ENCODE data around the gene TMEM171. TPM values are rescaled to one million over a fixed set of nuclear protein-coding genes. Genes with fewer than 3 reads are reported as not detected.

TMEM171 gene
- total and polyA plus RNA-seq, 2 of the 4 experiments (the other 2 are of a cell fraction): 3.0 to 5.1 TPM

DNA sequence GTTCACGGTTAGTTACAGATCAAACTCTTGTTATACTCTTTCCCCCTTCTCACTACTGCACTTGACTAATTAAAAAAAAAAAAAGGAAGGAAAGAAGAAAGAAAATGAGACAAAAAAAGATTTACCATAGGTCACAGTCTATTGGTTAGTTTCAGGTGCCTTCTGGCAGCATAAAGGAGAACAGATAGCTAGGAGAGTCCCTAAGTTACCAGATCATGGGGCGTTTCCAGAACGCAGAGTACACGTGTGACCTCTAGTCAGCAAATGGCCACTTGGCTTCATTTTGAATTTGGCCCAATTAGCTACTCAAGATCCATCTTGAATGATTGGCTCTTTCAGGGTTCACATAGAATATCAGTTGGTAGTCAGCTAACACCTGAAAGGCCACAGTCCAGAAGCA, 20.3 kb upstream of the TMEM171 start:
- CTCF ChIA-PET: interaction anchor here (0.8 kb wide), 1 partner anchor 17 kb away, joined by 3 read pairs; no protein-coding TSS in a partner anchor
- H2AK9ac ChIP-seq (replicated peaks; ENCODE audit: low read depth, low read length, poor library complexity): no peak overlapping the region
- no peak overlapping the region for H4K91ac ChIP-seq (ENCODE audit: insufficient read depth, low read depth, low read length)
- H3K9me3 ChIP-seq (ENCODE audit: control insufficient read depth, insufficient read depth, low read length): peaks cover 11% of the 10 kb centered on the region
- no peak for ATAC-seq (ENCODE audit: low read depth)
- no peak overlapping the region for H3K27ac ChIP-seq (ENCODE audit: insufficient read depth, low read length)
- no peaks in the 10 kb centered on the region for H3K9me1 ChIP-seq (ENCODE audit: insufficient read depth, low read length)
- in situ Hi-C loops (cut with MboI; ENCODE audit: low sequenced_read_pairs): no loop called here
- H3K27me3 ChIP-seq (ENCODE audit: control insufficient read depth, insufficient read depth, low read length): no peaks in the 10 kb centered on the region
- H3K18ac ChIP-seq (ENCODE audit: low read depth, low read length): no peak overlapping the region
- H3K4me2 ChIP-seq (ENCODE audit: low read depth, low read length): no peak overlapping the region
- H2BK20ac ChIP-seq (ENCODE audit: low read depth, low read length): no peak overlapping the region
- H3K4ac ChIP-seq (ENCODE audit: low read depth, low read length): no peak overlapping the region
- no peaks in the 10 kb centered on the region; the same call in 1 of the 2 replicates for H3K36me3 ChIP-seq (ENCODE audit: control insufficient read depth, insufficient read depth, low read length)
- H4K20me1 ChIP-seq (ENCODE audit: insufficient read depth, low read length): no peaks in the 10 kb centered on the region
- H2BK5ac ChIP-seq (ENCODE audit: low read depth, low read length, poor library complexity, severe bottlenecking): no peak overlapping the region
- no peak overlapping the region for H3K14ac ChIP-seq (replicated peaks; ENCODE audit: low read depth, low read length)
- H3K79me1 ChIP-seq (ENCODE audit: low read depth in 1 of 2, low read length in 2 of 2): no peaks in the 10 kb centered on the region
- no peak overlapping the region for H3K9ac ChIP-seq (ENCODE audit: low read depth, low read length)
- H3K4me3 ChIP-seq (ENCODE audit: insufficient read depth, low read depth, low read length): no peak overlapping the region
- H4K5ac ChIP-seq (ENCODE audit: low read depth, low read length): no peak overlapping the region
- TF ChIP-seq ELK1 (IDR thresholded peaks at IDR 0.05; ENCODE audit: borderline replicate concordance, low read depth, low read length) (no peak), BHLHE40 (IDR thresholded peaks at IDR 0.05; ENCODE audit: low read depth, low read length) (no peak), CHD1 (IDR thresholded peaks at IDR 0.05; ENCODE audit: low read depth, low read length) (no peak), SMC3 (IDR thresholded peaks at IDR 0.05; ENCODE audit: low read depth, low read length) (no peak), RFX5 (IDR thresholded peaks at IDR 0.05; ENCODE audit: low read depth, low read length) (no peak), MAZ (IDR thresholded peaks at IDR 0.05; ENCODE audit: borderline replicate concordance, low read depth, low read length) (no peak), CEBPB (IDR thresholded peaks at IDR 0.05; ENCODE audit: low read depth, low read length) (no peak), MXI1 (IDR thresholded peaks at IDR 0.05; ENCODE audit: borderline replicate concordance, low read depth, low read length) (no peak), NFE2L2 (IDR thresholded peaks at IDR 0.05; ENCODE audit: low read depth, low read length) (no peak), FOS (IDR thresholded peaks at IDR 0.05; ENCODE audit: low read depth, low read length) (no peak)
- TF ChIP-seq, protein P1, sequence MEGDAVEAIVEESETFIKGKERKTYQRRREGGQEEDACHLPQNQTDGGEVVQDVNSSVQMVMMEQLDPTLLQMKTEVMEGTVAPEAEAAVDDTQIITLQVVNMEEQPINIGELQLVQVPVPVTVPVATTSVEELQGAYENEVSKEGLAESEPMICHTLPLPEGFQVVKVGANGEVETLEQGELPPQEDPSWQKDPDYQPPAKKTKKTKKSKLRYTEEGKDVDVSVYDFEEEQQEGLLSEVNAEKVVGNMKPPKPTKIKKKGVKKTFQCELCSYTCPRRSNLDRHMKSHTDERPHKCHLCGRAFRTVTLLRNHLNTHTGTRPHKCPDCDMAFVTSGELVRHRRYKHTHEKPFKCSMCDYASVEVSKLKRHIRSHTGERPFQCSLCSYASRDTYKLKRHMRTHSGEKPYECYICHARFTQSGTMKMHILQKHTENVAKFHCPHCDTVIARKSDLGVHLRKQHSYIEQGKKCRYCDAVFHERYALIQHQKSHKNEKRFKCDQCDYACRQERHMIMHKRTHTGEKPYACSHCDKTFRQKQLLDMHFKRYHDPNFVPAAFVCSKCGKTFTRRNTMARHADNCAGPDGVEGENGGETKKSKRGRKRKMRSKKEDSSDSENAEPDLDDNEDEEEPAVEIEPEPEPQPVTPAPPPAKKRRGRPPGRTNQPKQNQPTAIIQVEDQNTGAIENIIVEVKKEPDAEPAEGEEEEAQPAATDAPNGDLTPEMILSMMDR (conservative IDR thresholded peaks at IDR 0.05; ENCODE audit: low read depth, low read length): no peak
- no peak for DNase-seq
- H3K56ac ChIP-seq (ENCODE audit: extremely low read depth, insufficient read depth, low read length): no peak overlapping the region
- no peak overlapping the region for H2BK120ac ChIP-seq (ENCODE audit: low read depth, low read length)
- no peak overlapping the region for H2AK5ac ChIP-seq (ENCODE audit: low read depth, low read length)
- WGBS, 2 experiments (ENCODE audit: extremely low coverage in 2 of 2, insufficient read length in 1 of 2): no CpG with 5 or more reads among the region's 4 CpGs
- H4K8ac ChIP-seq (ENCODE audit: low read depth in 2 of 2, low read length in 2 of 2): no peak overlapping the region
- BruUV-seq (replicated peaks): no TSS peak
- H2BK15ac ChIP-seq (ENCODE audit: low read depth, low read length): no peak overlapping the region
- POLR2A ChIA-PET (ENCODE audit: unreplicated experiment): no interaction called here
- dilution Hi-C loops (cut with HindIII; ENCODE audit: low sequenced_read_pairs, unreplicated experiment): no loop called here
- no peak overlapping the region for H3K23ac ChIP-seq (ENCODE audit: low read depth, low read length)
- H2AFZ ChIP-seq (replicated peaks; ENCODE audit: low read length, poor library complexity): no peak overlapping the region
- intact Hi-C loops (cut with micrococcal nuclease): no loop called here
- H3K4me1 ChIP-seq (ENCODE audit: control insufficient read depth, insufficient read depth, low read length): no peaks in the 10 kb centered on the region
